Measurements from ENCODE around the gene ANKIB1. TPM values are rescaled to one million over a fixed set of nuclear protein-coding genes. Genes with fewer than 3 reads are reported as not detected.
"Not testable (repeated sequence)": the region's sequence is repeated elsewhere in the genome, so short reads cannot be mapped to it uniquely, and the experiment has no call there.

ANKIB1 gene
- total RNA-seq, 1 experiment from 2014 or later = 17.5 TPM

- no peak for DNase-seq
- no peaks in the 10 kb centered on the region; the same call in none of the 2 replicates for H3K36me3 ChIP-seq (replicated peaks; ENCODE audit: control insufficient read depth, insufficient read depth, low read length)
- H3K4me3 ChIP-seq (ENCODE audit: insufficient read depth, low read depth, low read length) = no peak overlapping the region
- no peaks in the 10 kb centered on the region for H3K27me3 ChIP-seq (ENCODE audit: control insufficient read depth, insufficient read depth, low read length)
These were observed 123.0 kb downstream of the ANKIB1 start for GRCh38 chr7:92368741-92369140.

- Histone ChIP-seq H3K4me3 (ENCODE audit: insufficient read depth, low read depth, low read length) (no peak overlapping the region), H3K36me3 (replicated peaks; ENCODE audit: control insufficient read depth, insufficient read depth, low read length) (no peaks in the 10 kb centered on the region; the same call in none of the 2 replicates), H3K27me3 (ENCODE audit: control insufficient read depth, insufficient read depth, low read length) (no peaks in the 10 kb centered on the region)
- DNase-seq = no peak
These were observed 129.2 kb downstream of the ANKIB1 start for GRCh38 chr7:92375013-92375412.

GRCh38 chr7:92391071-92391470 is 145.3 kb downstream of the ANKIB1 start:
- Histone ChIP-seq H3K36me3 (replicated peaks; ENCODE audit: control insufficient read depth, insufficient read depth, low read length) (peaks cover 2% of the 10 kb centered on the region), H3K4me3 (ENCODE audit: insufficient read depth, low read depth, low read length) (no peak overlapping the region), H3K27me3 (ENCODE audit: control insufficient read depth, insufficient read depth, low read length) (no peaks in the 10 kb centered on the region)
- DNase-seq = no peak

- no peak for DNase-seq
- H3K36me3 ChIP-seq (replicated peaks; ENCODE audit: control insufficient read depth, insufficient read depth, low read length) = peaks cover 11% of the 10 kb centered on the region
- no peak overlapping the region for H3K4me3 ChIP-seq (ENCODE audit: insufficient read depth, low read depth, low read length)
- H3K27me3 ChIP-seq (ENCODE audit: control insufficient read depth, insufficient read depth, low read length) = no peaks in the 10 kb centered on the region
These were observed 151.8 kb downstream of the ANKIB1 start for GRCh38 chr7:92397542-92397941.

- H3K4me3 ChIP-seq (ENCODE audit: insufficient read depth, low read depth, low read length) = no peak overlapping the region
- H3K36me3 ChIP-seq (replicated peaks; ENCODE audit: control insufficient read depth, insufficient read depth, low read length) = peaks cover 11% of the 10 kb centered on the region
These were observed 154.2 kb downstream of the ANKIB1 start for GRCh38 chr7:92400013-92400412.

GRCh38 chr7:92402920-92403759 is 157.4 kb downstream of the ANKIB1 start:
- Histone ChIP-seq H3K4me3 (ENCODE audit: insufficient read depth, low read depth, low read length) (no peak overlapping the region), H3K27me3 (ENCODE audit: control insufficient read depth, insufficient read depth, low read length) (no peaks in the 10 kb centered on the region), H3K36me3 (replicated peaks; ENCODE audit: control insufficient read depth, insufficient read depth, low read length) (peaks cover 6% of the 10 kb centered on the region)
- no peak for DNase-seq

More at GRCh38 chr7:92400013-92400412, 154.2 kb downstream of the ANKIB1 start:
- H3K27me3 ChIP-seq (ENCODE audit: control insufficient read depth, insufficient read depth, low read length) = no peaks in the 10 kb centered on the region
- no peak for DNase-seq

- no peak overlapping the region for H3K4me3 ChIP-seq (ENCODE audit: insufficient read depth, low read depth, low read length)
- no peak for DNase-seq
- H3K36me3 ChIP-seq (replicated peaks; ENCODE audit: control insufficient read depth, insufficient read depth, low read length) = peaks cover under 1% of the 10 kb centered on the region; the same call in 1 of the 2 replicates
- H3K27me3 ChIP-seq (ENCODE audit: control insufficient read depth, insufficient read depth, low read length) = no peaks in the 10 kb centered on the region
These were observed 157.9 kb downstream of the ANKIB1 start for GRCh38 chr7:92403760-92404074.

GRCh38 chr7:92404170-92404614 is 158.4 kb downstream of the ANKIB1 start:
- Histone ChIP-seq H3K36me3 (replicated peaks; ENCODE audit: control insufficient read depth, insufficient read depth, low read length) (no peaks in the 10 kb centered on the region), H3K27me3 (ENCODE audit: control insufficient read depth, insufficient read depth, low read length) (no peaks in the 10 kb centered on the region), H3K4me3 (ENCODE audit: insufficient read depth, low read depth, low read length) (no peak overlapping the region)
- DNase-seq = peak; percentile 13

- Histone ChIP-seq H3K27me3 (ENCODE audit: control insufficient read depth, insufficient read depth, low read length) (no peaks in the 10 kb centered on the region; the same call in 1 of the 2 replicates), H3K4me3 (ENCODE audit: insufficient read depth, low read depth, low read length) (no peak overlapping the region), H3K36me3 (replicated peaks; ENCODE audit: control insufficient read depth, insufficient read depth, low read length) (no peaks in the 10 kb centered on the region)
- no peak for DNase-seq
These were observed 163.6 kb downstream of the ANKIB1 start for GRCh38 chr7:92409357-92409756.

GRCh38 chr7:92410162-92410561 is 164.4 kb downstream of the ANKIB1 start:
- DNase-seq; H3K36me3 ChIP-seq (replicated peaks; ENCODE audit: control insufficient read depth, insufficient read depth, low read length); H3K4me3 ChIP-seq (ENCODE audit: insufficient read depth, low read depth, low read length): not testable (repeated sequence)

GRCh38 chr7:92412745-92413144 is 167.0 kb downstream of the ANKIB1 start:
- DNase-seq = no peak
- no peaks in the 10 kb centered on the region; the same call in 1 of the 2 replicates for H3K27me3 ChIP-seq (ENCODE audit: control insufficient read depth, insufficient read depth, low read length)
- H3K4me3 ChIP-seq (ENCODE audit: insufficient read depth, low read depth, low read length) = no peak overlapping the region
- H3K36me3 ChIP-seq (replicated peaks; ENCODE audit: control insufficient read depth, insufficient read depth, low read length) = no peaks in the 10 kb centered on the region

More at GRCh38 chr7:92410162-92410561, 164.4 kb downstream of the ANKIB1 start:
- not testable (repeated sequence) for H3K27me3 ChIP-seq (ENCODE audit: control insufficient read depth, insufficient read depth, low read length)

GRCh38 chr7:92413550-92413949 is 167.8 kb downstream of the ANKIB1 start:
- no peaks in the 10 kb centered on the region for H3K36me3 ChIP-seq (replicated peaks; ENCODE audit: control insufficient read depth, insufficient read depth, low read length)
- H3K4me3 ChIP-seq (ENCODE audit: insufficient read depth, low read depth, low read length) = no peak overlapping the region
- DNase-seq = no peak
- no peaks in the 10 kb centered on the region; the same call in 1 of the 2 replicates for H3K27me3 ChIP-seq (ENCODE audit: control insufficient read depth, insufficient read depth, low read length)

- no peak overlapping the region for H3K4me3 ChIP-seq (ENCODE audit: insufficient read depth, low read depth, low read length)
- no peaks in the 10 kb centered on the region; the same call in 1 of the 2 replicates for H3K27me3 ChIP-seq (ENCODE audit: control insufficient read depth, insufficient read depth, low read length)
- no peaks in the 10 kb centered on the region for H3K36me3 ChIP-seq (replicated peaks; ENCODE audit: control insufficient read depth, insufficient read depth, low read length)
- no peak for DNase-seq
These were observed 169.5 kb downstream of the ANKIB1 start for GRCh38 chr7:92415225-92415624.

GRCh38 chr7:92417913-92418312 is 172.1 kb downstream of the ANKIB1 start:
- Histone ChIP-seq H3K36me3 (replicated peaks; ENCODE audit: control insufficient read depth, insufficient read depth, low read length) (no peaks in the 10 kb centered on the region), H3K27me3 (ENCODE audit: control insufficient read depth, insufficient read depth, low read length) (no peaks in the 10 kb centered on the region; the same call in 1 of the 2 replicates), H3K4me3 (ENCODE audit: insufficient read depth, low read depth, low read length) (no peak overlapping the region)
- peak; percentile 49 for DNase-seq

GRCh38 chr7:92421676-92422435 is 176.1 kb downstream of the ANKIB1 start:
- no peaks in the 10 kb centered on the region; the same call in 1 of the 2 replicates for H3K27me3 ChIP-seq (ENCODE audit: control insufficient read depth, insufficient read depth, low read length)
- H3K36me3 ChIP-seq (replicated peaks; ENCODE audit: control insufficient read depth, insufficient read depth, low read length) = no peaks in the 10 kb centered on the region
- no peak for DNase-seq
- H3K4me3 ChIP-seq (ENCODE audit: insufficient read depth, low read depth, low read length) = no peak overlapping the region
